Colon (tissue), 2 donors: ENCODE data around the gene RCOR2.

ENCODE experiments used
- FAIRE-seq: peaks from 2 replicates; lab custom pipeline; 2012; peaks lifted over from hg19 to GRCh38; lab: Jason Lieb, UNC
- donor health status: control.
- donor health status: control.

The RCOR2 gene

GRCh38 chr11:63907063-63907462, 9.9 kb downstream of the RCOR2 start:
- no peak for FAIRE-seq

GRCh38 chr11:63906585-63906984, 10.4 kb downstream of the RCOR2 start:
- no peak for FAIRE-seq

GRCh38 chr11:63906087-63906486, 10.9 kb downstream of the RCOR2 start:
- FAIRE-seq, result no peak

- FAIRE-seq, result no peak
Measured at GRCh38 chr11:63905179-63905578, 11.8 kb downstream of the RCOR2 start.

GRCh38 chr11:63904743-63905142, 12.2 kb downstream of the RCOR2 start:
- FAIRE-seq, result no peak

- no peak for FAIRE-seq
Measured at GRCh38 chr11:63903884-63904283, 13.1 kb downstream of the RCOR2 start.

- no peak for FAIRE-seq
Measured at GRCh38 chr11:63901660-63902059, 15.3 kb downstream of the RCOR2 start.

- FAIRE-seq, result no peak
Measured at GRCh38 chr11:63897459-63898146, 19.4 kb downstream of the RCOR2 start.

- no peak for FAIRE-seq
Measured at GRCh38 chr11:63896071-63896470, 20.9 kb downstream of the RCOR2 start.

- no peak for FAIRE-seq
Measured at GRCh38 chr11:63893355-63893754, 23.6 kb downstream of the RCOR2 start.

GRCh38 chr11:63892228-63892627, 24.7 kb downstream of the RCOR2 start:
- FAIRE-seq, result no peak

GRCh38 chr11:63890368-63890767, 26.6 kb downstream of the RCOR2 start:
- no peak for FAIRE-seq

GRCh38 chr11:63889344-63889743, 27.6 kb downstream of the RCOR2 start:
- no peak for FAIRE-seq

- no peak for FAIRE-seq
Measured at GRCh38 chr11:63888170-63889086, 28.5 kb downstream of the RCOR2 start.

- no peak for FAIRE-seq
Measured at GRCh38 chr11:63887386-63887999, 29.5 kb downstream of the RCOR2 start.

GRCh38 chr11:63884196-63884932, 32.6 kb downstream of the RCOR2 start:
- no peak for FAIRE-seq

- FAIRE-seq, result no peak
Measured at GRCh38 chr11:63883791-63884190, 33.2 kb downstream of the RCOR2 start.

GRCh38 chr11:63882555-63883242, 34.3 kb downstream of the RCOR2 start:
- no peak for FAIRE-seq

- no peak for FAIRE-seq
Measured at GRCh38 chr11:63880403-63880790, 36.6 kb downstream of the RCOR2 start.

GRCh38 chr11:63879598-63880402, 37.2 kb downstream of the RCOR2 start:
- FAIRE-seq, result no peak
